Retinal pigment epithelial cell (primary cell): Measurements from ENCODE around the gene FAM107B.

ENCODE experiments used
- DNase-seq: peaks from one replicate; pipeline ENCODE4 v3.0.0-alpha.2; 2010; ENCODE audit warnings: low read depth
- H3K4me3 ChIP-seq: 2 replicates; pipeline ENCODE4 v1.5.1; 2011; ENCODE audit warnings: mild to moderate bottlenecking, low read length, control low read depth, moderate library complexity
- TF ChIP-seq, protein P1 (sequence below): conservative IDR thresholded peaks from 2 replicates; pipeline ENCODE4 v1.5.1; 2011; ENCODE audit warnings: low read depth, low read length, control low read depth, inconsistent platforms

FAM107B gene

DNA sequence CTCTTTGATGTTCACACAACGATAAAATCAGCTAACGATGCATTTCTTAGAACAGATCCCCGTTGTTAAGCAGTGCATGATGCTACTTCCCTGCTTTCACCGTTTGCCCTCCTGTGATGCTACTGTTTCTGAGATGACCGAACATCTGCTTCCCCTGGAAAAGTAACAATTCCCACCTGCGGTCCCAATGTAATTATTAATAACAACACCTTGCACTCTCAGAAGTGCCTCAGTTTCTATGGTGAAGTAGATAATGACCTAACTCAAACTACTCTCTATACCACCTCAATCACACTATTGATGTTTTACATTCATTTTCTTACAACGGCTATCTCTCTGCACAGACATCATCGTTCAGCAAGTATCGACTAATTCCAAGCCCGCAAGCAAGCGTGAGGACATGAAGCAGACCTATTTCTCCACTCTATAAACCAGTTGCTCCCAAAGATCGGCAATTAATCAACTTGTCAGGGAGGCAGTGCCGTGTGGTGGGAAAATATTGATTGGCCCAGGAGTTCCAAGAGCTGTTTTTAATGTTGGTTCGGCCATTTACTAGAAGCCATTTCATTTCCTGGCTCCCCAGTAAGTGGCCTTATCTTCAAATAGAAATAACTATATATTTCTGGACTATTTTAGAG is 42.7 kb downstream of the FAM107B start:
- TF ChIP-seq, protein P1, sequence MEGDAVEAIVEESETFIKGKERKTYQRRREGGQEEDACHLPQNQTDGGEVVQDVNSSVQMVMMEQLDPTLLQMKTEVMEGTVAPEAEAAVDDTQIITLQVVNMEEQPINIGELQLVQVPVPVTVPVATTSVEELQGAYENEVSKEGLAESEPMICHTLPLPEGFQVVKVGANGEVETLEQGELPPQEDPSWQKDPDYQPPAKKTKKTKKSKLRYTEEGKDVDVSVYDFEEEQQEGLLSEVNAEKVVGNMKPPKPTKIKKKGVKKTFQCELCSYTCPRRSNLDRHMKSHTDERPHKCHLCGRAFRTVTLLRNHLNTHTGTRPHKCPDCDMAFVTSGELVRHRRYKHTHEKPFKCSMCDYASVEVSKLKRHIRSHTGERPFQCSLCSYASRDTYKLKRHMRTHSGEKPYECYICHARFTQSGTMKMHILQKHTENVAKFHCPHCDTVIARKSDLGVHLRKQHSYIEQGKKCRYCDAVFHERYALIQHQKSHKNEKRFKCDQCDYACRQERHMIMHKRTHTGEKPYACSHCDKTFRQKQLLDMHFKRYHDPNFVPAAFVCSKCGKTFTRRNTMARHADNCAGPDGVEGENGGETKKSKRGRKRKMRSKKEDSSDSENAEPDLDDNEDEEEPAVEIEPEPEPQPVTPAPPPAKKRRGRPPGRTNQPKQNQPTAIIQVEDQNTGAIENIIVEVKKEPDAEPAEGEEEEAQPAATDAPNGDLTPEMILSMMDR, result no peak
- H3K4me3 ChIP-seq, result no peak overlapping the region
- DNase-seq, result no peak

DNA sequence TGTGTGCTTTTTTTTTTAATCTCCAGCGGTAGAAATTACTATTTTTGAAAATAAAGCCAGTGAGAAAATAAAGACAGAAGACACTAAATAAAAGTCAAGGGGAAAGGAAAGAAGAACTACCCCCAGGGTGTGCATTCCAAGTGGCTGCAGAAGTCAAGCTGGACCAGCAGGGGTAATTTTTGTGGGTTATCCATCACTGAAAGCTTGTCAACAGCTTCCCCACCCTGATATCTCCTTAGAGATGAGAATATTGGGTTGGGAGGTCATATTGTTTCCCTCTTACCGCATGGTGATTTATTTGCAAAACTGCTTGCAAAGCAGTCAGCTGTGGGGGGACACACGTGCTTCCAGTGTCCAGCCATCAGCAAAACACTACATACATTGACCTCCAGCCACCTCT is 46.4 kb downstream of the FAM107B start:
- DNase-seq, result no peak
- no peak overlapping the region for H3K4me3 ChIP-seq
- TF ChIP-seq, protein P1, result no peak

DNA sequence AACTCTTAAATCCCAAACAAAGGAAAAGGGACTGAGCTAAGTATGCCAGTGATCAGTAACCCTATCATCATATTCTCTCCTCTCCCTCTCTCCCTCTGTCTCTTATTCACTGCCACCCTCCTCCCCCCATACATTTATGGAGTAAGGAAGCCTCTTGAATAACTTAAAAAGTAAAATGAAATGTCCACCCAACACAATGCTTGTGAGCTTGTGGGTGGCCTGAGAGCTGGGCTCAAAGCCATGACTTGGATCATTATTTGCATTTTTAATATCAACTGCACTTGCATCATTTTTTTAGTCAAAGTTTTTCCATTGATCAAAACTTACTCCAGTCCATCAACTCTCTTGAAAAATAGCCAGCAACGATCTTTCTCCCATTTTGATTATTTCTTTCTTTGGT is 46.8 kb downstream of the FAM107B start:
- no peak for DNase-seq
- H3K4me3 ChIP-seq, result no peak overlapping the region
- TF ChIP-seq, protein P1, result no peak

DNA sequence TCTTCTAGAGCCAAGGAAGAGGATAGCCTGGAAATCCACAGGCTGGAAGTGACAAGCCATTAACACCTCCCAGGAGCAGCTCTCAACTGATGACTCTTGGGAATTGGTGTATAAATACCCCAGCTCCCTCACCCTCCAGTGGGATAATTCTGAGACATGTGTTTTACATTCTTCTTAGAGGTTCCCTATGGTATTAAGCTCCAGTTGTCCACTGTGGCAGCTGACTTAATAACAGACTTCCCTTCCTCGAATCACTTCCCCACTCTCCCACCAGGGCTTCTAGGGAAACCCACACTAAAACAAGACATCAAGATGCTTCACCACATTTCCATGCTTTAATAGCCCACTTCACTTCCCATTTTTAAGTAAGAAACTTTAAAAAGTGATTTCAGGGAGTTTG is 47.2 kb downstream of the FAM107B start:
- no peak for DNase-seq
- no peak overlapping the region for H3K4me3 ChIP-seq
- TF ChIP-seq, protein P1, result no peak

DNA sequence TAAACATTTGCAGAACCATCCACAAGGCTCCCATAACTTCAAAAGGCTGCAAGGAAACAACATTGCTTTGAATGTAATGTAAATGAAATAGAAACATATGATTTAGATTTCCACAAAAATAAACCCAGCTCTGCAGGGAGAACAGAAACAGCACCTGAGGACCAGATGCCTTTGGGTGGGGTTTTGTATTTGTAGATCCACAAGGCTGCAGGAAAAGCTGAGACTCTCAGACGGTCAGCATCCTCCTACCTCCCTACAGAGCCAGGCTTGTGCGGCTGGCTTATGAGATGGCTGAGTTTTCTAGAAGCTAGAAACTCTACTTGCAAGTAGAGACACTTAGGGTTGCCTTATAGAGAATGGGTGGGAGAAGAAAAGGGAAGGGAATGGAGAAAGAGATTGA is 49.8 kb downstream of the FAM107B start:
- H3K4me3 ChIP-seq, result no peak overlapping the region
- TF ChIP-seq, protein P1, result no peak
- no peak for DNase-seq

DNA sequence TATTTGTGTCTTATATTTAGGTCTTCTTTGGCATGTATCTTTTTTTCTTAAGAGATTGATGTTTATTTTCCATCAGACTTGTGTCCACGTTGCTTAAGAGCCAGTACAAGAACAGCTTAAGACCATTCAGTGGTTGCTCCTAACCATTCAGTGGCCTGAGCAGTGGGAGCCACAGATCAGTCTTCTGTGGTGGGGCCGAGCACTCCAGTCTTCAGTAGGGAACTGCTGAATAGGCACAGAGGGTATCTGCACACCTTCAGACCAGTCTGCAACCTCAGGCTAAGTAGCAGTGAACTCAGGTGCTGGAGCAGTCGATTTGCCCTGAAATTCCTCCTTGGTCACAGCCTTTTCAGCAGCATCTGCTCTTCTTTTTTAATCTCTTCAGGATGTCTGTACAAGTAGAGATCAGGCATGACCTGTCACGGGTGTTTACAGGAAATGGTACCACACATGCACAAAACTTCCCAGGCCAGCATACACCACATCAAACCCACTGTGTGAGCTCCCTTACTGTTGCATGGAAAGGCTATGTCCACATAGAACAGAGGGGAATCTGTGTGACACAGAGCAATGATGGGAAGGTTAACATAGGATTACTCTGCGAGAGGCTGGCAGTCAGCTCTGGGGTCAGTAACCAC is 51.5 kb downstream of the FAM107B start:
- H3K4me3 ChIP-seq, result no peak overlapping the region
- DNase-seq, result no peak
- TF ChIP-seq, protein P1, result no peak

DNA sequence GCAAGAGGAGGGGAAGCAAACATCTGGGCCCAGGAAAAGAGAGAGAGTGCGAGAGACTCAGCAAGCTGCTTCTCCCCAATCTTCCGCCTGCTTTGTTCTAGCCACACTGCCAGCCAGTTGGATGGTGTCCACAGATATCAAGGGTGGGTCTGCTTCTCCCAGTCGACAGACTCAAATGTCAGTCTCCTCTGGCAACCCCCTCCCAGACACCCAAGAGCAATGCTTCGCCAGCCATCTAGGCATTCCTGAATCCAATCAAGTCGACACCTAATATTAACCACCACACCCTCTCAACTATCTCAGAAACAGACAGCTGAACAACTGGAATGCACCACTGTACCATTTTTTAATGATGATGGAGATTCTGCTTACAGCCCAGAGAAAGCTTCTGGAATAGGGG is 57.1 kb downstream of the FAM107B start:
- H3K4me3 ChIP-seq, result no peak overlapping the region
- TF ChIP-seq, protein P1, result no peak
- DNase-seq, result no peak
